Activated CD8-positive, alpha-beta memory T cell treated with anti-CD3 and anti-CD28 coated beads for 1 hour (primary cell): ENCODE results near the gene GNL2.
"Not testable (repeated sequence)": the region's sequence is repeated elsewhere in the genome, so short reads cannot be mapped to it uniquely, and the experiment has no call there.

Experiments used
- DNase-seq, 2 donors: peaks; one replicate each; pipeline ENCODE4 v3.0.0-alpha.2; 2020; ENCODE audit warnings: low read depth in 1 of 2; ENCODE audit errors: extremely low read depth in 1 of 2

Gene GNL2

DNA sequence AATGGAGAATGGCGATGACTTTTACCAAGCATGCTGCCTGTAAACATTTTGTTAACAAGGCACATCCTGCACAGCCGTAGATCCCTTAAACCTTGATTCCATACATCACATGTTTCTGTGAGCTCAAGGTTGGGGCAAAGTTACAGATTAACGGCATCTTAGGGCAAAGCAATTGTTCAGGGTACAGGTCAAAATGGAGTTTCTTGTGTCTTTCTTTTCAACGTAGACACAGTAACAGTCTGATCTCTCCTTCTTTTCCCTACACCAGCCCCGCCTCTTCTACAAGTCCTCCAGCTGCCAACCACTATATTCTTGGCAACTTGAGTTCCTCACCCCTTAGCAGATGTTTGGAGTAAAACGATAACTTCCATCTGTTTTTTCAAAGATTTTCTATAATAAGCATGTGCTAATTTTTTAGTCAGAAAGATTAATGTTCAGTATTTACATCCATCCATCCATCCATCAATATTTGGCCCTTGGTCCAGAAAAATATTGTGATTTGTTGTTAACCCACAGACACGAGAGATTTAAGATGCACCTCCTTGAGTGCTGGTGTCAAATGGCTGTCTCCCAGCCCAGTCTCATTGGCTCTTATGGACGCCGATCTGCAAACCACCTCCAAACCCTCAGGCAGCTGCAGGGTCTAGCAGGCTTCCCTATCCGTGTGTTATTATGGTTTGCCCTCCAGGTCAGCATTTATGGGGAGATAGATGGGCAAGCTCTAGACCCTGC, 35.2 kb downstream of the GNL2 start:
- no peak for DNase-seq

DNA sequence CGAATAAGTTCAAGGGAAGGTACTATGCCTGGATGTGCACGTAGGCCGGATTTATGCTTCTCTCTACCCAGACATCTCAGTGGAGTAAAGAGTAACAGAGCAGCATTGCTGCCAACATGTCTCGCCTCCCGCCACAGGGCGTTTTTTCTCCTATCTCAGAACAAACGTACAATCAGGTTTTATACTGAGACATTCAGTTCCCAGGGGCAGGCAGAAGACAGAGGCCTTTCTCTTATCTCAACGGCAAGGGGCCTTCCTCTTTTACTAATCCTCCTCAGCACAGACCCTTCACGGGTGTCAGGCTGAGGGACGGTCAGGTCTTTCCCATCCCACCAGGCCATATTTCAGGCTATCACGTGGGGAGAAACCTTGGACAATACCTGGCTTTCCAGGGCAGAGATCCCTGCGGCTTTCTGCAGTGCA, 35.8 kb downstream of the GNL2 start:
- not testable (repeated sequence) for DNase-seq

DNA sequence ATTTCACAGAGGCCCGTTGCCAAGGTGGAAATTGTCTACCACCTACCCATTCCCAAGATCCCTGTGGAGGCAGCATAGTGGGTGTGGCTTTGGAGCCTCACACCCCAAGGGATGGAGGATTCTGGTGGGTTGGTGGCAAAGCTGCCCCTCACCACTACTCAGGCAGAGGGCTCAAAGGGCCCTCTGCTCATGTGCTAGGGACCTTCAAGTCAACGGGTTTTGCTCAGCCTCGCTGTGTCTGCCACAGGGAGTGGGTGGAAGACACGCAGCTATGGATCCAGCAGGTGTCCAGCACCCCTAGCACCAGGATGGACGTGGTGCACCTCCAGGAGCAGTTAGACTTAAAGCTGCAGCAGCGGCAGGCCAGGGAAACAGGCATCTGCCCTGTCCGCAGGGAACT, 36.7 kb downstream of the GNL2 start:
- no peak for DNase-seq

DNA sequence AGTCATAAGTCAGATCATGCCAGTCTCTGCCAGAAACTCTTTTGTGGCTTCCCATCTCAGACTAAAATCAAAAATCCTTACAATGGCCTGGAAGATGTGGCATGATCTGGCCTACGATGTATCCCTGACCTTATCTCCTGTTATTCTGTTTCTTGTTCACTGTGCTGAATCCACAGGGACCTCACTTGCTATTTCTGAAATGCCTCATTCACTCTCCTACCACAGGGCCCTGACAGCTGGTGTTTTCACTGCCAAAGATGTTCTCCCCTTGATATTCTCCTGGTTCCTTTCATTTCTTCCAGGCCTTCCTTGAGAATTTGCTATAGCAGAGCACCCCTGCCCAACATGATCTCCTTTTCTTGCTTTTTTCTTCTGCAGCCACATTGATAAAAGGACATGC, 37.3 kb downstream of the GNL2 start:
- DNase-seq: no peak

DNA sequence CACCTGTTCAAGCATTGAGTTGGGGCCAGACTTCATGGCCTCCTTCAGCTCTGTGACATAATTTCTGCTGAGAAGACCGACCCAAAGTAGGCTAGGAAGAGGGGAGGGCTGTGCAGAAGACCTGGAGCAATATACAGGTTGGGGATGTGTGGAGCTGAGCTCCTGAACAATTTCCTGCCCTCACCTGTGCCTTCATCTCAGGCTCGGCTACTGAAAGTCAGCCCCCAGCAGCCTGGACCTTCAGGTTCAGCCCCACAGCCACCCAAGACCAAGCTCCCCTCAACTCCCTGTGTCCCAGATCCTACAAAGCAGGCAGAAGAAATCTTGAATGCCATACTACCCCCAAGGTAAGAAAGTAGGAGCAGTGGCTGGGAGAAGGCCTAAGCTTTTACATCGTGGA, 38.3 kb downstream of the GNL2 start:
- DNase-seq: no peak

DNA sequence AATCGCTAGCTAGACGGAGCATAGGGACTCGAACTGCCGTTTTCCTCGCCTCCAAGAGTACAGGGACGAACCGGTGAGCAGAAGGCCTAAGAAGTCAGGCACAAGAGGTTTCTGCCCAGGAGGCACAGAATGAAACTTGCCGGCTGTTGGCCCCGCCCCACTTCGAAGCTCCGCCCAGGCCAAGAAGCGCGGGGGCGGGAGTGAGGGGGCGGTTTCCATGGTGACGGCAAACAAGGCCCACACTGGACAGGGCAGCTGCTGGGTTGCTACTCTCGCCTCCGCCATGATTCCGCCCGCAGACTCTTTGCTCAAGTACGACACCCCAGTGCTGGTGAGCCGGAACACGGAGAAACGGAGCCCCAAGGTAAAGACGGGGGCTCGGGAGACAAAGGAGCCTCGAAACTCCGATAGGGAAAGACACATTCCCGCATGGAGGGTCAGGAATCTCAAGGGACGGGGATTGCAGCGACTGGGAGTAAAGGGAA, 39.0 kb downstream of the GNL2 start, which contains the start of gene DNALI1:
TSS of gene DNALI1 (plus strand) at position 229 of the 485 bp plus-strand sequence. CDS start at position 284, 55 bp downstream.
- no peak for DNase-seq

DNA sequence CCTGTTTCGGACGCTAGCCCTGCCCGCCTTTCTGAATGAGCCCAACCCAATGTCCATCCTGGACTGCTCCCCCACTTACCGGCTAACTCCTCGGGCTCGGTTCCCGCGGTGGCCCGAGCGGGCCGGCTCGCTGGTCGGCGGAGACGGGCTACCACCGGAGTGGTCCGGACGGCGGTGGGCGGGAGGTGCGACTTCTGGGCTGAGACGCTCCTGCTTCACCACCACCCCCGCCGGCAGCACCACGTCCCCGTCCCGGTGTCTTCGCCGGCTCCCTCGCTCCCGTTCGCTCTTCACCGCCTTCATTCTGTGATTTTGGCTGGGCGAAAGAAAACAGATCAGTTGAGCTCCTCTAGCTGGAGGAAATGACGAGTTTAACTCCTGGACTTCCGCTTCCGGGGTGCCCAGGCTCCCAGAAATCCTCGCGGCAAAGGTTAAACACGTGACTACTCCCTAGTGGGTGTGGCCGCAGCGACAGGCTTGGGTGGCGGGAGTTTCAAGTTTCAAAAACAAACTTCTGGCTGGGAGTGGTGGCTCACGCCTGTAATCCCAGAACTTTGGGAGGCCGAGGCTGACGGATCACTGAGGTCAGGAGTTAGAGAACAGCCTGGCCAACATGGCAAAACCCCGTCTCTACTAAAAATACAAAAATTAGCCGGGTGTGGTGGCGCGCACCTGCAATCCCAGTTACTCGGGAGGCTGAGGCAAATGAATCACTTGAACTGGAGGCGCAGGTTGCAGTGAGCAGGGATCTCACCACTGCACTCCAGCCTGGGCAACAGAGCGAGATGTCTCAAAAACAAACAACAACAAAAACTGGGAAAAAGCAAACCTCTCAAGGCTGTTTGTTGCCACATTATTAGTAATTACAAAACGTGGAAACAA, 41.6 kb downstream of the GNL2 start, which contains the start of gene SNIP1:
TSS of gene SNIP1 (minus strand) at position 367 of the 882 bp plus-strand sequence. CDS start at position 303, 64 bp downstream.
- peak; percentile 73 to 77 for DNase-seq

DNA sequence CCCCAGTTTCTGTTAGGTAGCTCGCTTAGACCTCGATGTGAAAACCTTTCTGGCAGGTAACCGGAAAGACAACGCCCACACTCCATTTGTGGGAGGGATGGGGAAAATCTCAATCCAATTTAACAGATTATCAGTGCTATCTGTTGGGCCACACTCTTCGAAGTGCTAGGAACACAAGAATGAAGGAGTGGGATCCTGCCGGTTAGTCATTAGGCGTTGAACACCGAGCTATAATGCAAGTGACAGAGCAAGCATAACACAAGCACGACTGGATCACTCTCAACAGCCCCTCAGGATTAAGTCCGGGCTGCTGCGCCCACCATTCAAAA, 42.2 kb downstream of the GNL2 start:
- DNase-seq: no peak

DNA sequence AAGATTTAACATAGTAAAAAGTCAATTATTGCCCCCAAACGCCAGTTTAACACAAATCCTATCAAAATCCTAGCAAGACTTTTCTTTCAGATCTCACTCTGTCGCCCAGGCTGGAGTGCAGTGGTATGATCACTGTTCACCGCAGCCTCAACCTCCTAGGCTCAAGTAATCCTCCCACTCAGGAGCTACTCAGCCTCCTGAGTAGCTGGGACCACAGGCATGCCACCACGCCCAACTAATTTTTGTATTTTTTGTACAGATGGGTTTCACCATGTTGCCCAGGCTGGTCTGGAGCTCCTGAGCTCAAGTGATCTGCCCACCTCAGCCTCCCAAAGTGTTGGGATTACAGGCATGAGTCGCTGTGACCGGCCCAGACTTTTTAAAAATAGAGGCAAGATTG, 46.4 kb downstream of the GNL2 start:
- no peak for DNase-seq

DNA sequence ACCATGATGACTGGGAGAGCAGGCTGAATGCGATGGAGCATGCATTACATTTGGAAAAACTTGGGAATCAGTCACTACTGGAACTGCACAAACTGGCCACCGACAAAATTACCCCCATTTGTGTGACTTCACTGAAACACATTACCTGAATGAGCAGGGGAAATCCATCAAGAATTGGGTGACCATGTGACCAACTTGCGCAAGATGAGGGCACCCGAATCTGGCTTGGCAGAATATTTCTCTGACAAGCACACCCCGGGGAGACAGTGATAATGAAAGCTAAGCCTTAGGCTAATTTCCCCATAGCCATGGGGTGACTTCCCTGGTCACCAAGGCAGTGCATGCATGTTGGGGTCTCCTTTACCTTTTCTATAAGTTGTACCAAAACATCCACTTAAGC, 50.7 kb downstream of the GNL2 start:
- no peak for DNase-seq

DNA sequence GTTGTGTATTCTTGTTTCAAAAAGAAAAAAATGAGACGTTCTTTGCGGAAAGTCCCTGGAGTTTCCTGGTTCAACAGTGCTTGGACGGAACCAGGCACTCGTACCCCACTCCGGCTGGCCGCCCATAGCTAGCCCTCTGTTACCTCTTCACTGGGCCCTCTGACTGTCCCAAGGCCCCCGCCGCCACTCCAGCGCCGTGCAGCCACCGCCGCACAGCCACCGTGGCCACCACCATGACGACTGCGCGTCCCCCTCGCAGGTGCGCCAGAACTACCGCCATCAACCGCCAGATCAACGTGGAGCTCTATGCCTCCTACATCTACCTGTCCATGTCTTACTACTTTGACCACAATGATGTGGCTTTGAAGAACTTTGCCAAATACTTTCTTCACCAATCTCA, 51.2 kb downstream of the GNL2 start:
- no peak for DNase-seq

DNA sequence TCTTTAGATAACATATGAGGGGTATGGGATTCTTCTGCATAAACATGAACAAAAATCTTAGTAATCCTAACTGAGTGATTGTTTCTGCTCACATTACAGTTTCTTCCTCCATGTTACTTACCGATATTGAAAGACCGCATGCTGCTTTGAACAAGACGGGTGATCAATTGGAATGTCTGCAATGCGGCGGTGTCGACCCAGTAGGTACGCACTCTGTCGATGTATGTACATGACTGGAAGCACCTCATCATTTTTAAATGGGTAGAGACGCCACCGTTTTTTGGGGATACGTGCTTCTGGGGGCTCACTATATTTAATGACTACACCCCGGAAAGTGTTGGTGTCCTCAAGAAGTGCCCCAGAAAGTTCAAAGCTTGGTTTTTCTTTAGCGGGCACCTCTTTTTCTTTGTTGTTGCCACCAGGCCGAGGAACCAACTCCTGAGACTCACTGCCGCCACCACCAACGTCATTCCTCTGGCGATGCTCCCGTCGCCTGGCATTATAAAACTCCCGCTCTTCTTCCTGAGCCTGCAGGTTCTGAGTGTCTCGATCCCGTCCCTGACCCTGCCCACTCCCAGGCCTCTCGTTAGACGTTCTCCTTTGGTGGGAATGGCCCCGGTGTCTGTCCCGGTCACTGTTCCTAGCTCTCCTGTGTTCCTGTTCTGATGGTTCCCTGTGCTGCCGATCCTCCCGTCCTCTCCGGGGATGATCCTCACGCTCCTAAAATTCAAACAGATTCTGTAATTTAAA, 55.5 kb downstream of the GNL2 start:
- DNase-seq: no peak

DNA sequence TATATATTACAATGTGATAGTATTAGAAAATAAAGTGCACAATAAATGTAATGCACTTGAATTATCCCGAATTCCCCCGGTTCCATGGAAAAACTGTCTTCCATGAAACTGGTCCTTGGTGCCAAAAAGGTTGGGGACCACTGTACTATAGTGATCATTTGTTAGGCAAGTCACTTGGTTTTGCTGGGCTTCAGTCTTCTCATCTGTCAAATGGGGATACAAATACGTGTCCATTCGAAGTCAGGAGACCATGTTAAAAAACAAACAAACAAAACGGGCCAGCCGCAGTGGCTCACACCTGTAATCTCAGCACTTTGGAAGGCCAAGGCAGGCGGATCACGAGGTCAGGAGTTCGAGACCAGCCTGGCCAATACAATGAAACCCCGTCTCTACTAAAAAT, 56.6 kb downstream of the GNL2 start:
- not testable (repeated sequence) for DNase-seq

DNA sequence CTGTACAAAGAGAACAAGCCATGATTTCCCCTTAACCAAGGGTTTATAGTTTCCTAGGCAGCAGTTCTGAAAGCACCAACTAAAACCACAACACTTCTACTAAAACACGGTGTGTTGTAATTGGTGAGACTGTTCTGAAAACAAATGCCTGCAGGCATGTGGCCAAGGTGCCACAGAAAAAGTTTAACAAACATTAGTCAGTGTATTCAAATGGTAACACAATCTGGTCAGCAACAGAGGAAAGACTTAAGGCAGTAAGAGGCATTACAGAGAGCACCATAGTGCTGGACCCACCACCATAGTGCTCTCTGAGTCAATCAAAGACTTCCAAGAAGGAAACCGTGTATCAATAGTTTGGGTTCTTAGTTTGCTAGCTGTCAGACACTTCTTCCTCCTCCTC, 58.4 kb downstream of the GNL2 start:
- no peak for DNase-seq

DNA sequence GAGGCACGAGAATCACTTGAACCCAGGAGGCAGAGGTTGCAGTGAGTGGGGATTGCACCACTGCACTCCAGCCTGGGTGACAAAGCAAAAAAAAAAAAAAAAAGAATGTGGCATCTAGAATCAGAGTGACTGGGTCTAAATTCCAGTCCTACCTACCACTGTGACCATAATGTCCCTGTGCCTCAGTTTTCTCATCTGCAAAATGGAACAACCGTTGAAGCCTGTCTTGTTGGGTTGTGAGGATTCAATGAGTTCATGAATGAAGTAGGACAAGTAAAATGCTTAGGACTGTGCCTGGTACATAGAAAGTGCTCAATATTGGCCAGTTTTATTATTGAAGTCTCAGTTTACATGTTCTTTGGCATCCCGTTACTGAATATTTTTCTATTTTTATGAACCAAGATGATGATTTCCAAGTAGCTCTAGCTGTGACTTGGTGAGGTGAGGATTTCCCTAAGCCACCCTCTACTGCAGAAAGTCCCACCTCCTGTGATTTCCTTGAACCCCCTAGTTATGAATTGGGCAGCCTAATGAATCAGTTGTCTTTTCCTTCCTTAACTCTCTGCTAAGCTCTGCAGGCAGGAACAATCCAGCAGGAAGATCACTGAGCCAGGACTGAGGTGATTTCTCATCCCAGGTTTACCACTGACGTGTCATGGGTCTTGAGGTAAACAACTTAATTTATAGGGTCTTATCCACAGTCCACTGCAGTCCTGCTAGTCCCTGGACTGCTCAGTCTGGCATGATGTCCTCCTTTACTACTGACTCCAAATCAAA, 62.2 kb downstream of the GNL2 start:
- no peak for DNase-seq

DNA sequence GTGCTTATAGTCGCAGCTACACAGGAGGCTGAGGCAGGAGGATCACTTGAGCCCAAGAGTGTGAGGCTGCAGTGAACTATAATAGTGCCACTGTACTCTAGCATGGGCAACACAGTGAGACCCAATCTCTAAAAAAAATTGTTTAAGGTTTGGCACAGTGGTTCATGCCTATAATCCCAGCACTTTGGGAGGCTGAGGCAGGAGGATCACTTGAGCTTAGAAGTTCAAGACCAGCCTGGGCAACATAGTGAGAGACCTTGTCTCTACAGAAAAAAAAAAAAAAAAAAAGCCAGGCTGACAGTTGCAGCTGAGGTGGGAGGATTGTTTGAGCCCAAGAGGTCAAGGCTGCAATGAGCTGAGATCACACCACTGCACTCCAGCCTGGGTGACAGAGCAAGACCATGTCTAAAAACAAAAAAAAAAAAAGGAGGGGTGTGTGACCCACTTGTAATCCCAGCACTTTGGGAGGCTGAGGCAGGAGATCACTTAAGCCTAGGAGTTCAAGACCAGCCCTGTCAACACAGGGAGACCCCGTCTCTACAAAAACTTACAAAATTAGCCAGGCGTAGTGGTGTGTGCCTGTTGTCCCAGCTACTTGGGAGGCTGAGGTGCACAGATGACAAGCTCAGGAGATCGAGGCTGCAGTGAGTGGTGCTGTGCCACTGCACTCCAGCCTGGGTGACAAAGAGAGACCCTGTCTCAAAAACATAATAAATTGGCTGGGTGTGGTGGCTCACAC, 63.1 kb downstream of the GNL2 start:
- DNase-seq: not testable (repeated sequence)

DNA sequence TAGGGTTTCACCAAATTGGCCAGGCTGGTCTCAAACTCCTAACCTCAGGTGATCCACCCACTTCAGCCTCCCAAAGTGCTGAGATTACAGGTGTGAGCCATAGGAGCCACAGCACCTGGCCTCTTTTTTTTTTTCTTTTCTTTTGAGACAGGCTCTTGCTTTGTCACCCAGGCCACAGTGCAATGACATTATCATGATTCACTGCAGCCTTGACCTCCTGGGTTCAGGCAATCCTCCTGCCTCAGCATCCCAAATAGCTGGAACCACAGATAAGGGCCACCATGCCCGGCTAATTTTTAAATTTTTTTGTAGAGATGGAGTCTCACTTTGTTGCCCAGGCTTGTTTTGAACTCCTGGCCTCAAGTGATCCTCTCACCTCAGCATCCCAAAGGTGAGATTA, 65.8 kb downstream of the GNL2 start:
- DNase-seq: not testable (repeated sequence)

DNA sequence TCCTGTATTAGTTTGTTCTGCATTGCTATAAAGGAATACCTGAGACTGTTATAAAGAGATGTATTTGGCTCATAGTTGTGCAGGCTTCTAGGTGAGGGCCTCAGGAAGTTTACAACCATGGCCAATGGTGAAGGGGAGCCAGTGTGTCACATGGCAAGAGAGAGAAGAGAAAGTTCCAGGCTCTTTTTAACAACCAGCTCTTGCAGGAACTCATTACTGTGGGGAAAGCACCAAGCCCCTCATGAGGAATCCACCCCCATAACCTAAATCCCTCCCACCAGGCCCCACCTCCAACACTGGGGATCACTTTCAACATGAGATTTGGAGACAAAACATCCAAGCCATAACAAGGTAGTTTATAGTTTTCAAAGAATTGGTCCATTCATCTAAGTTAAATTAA, 76.1 kb downstream of the GNL2 start:
- no peak for DNase-seq

DNA sequence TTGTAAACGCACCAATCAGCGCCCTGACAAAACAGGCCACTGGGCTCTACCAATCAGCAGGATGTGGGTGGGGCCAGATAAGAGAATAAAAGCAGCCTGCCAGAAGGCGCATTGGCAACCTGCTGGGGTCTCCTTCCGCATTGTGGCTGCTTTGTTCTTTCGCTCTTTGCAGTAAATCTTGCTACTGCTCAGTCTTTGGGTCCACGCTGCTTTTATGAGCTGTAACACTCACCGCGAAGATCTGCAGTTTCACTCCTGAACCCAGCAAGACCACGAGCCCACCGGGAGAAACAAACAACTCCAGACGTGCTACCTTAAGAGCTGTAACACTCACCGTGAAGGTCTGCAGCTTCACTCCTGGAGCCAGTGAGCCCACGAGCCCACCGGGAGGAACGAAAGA, 76.8 kb downstream of the GNL2 start:
- peak; percentile 31 to 34 for DNase-seq

DNA sequence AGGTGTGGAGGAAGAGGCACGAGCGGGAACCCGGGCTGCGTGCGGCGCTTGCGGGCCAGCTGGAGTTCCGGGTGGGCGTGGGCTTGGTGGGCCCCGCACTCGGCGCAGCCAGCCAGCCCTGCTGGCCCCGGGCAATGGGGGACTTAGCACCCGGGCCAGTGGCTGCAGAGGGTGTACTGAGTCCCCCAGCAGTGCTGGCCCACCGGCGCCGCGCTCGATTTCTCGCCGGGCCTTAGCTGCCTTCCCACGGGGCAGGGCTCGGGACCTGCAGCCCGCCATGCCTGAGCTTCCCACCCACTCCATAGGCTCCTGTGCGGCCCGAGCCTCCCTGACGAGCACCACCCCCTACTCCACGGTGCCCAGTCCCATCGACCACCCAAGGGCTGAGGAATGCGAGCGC, 77.5 kb downstream of the GNL2 start:
- not testable (repeated sequence) for DNase-seq
